Endothelial cell of umbilical vein (primary cell): Measurements from ENCODE around the gene CTSF.

Experiments
- CTCF ChIP-seq, 2 donors: IDR thresholded peaks; 1 replicate in 1 of 2; 2 replicates in 1 of 2; pipeline ENCODE4 v1.5.1; 2011; ENCODE audit warnings: low read length in 2 of 2, mild to moderate bottlenecking in 2 of 2, moderate library complexity in 2 of 2, control low read depth in 1 of 2, inconsistent platforms in 1 of 2, low read depth in 1 of 2; ENCODE audit not compliant: insufficient read depth in 1 of 2; ENCODE audit errors: extremely low read depth in 1 of 2
- EZH2 ChIP-seq: IDR thresholded peaks from 2 replicates; pipeline ENCODE4 v1.6.1; 2012; ENCODE audit warnings: borderline replicate concordance, low read depth, mild to moderate bottlenecking, moderate library complexity, low read length, inconsistent platforms; ENCODE audit not compliant: severe bottlenecking
- GATA2 ChIP-seq: IDR thresholded peaks from 2 replicates; pipeline ENCODE4 v1.7.0; 2011; ENCODE audit warnings: low read depth, mild to moderate bottlenecking, moderate library complexity, mixed read lengths, low read length; ENCODE audit not compliant: insufficient read length, insufficient read depth
- JUN ChIP-seq: IDR thresholded peaks from 2 replicates; pipeline ENCODE4 v1.6.1; 2011; ENCODE audit warnings: borderline replicate concordance, low read depth; ENCODE audit not compliant: insufficient read length, insufficient read depth
- POLR2A ChIP-seq: IDR thresholded peaks from 2 replicates; pipeline ENCODE4 v1.6.1; 2012; ENCODE audit warnings: low read depth, mild to moderate bottlenecking, control low read depth, low read length
- POLR2AphosphoS5 ChIP-seq: IDR thresholded peaks from 2 replicates; pipeline ENCODE4 v1.6.1; 2012; ENCODE audit warnings: low read depth, mild to moderate bottlenecking, control low read depth, low read length, moderate library complexity; ENCODE audit not compliant: insufficient read depth

GRCh38 chr11:66563832-66564231 lies 4.6 kb downstream of the CTSF start:
- no peak for TF ChIP-seq JUN
- no peak for TF ChIP-seq POLR2A
- no peak for TF ChIP-seq CTCF (IDR thresholded peaks at IDR 0.05; ENCODE audit: extremely low read depth in 1 of 2, insufficient read depth in 1 of 2, low read depth in 1 of 2, low read length in 2 of 2)
- TF ChIP-seq EZH2, result no peak
- no peak for TF ChIP-seq GATA2
- TF ChIP-seq POLR2AphosphoS5, result no peak
